ENCODE results near the gene EBF3.
A peak's percentile ranks its signal among the peaks of the same experiment; 100 is the strongest.

EBF3 gene

GRCh38 chr10:129967579-129968019, 3.5 kb upstream of the EBF3 start:
- Mint-ChIP-seq H3K36me3 (no peaks in the 10 kb centered on the region), H3K9me3 (peaks cover under 1% of the 10 kb centered on the region), H3K4me3 (no peak overlapping the region), H3K27me3 (peaks cover 12% of the 10 kb centered on the region), H3K4me1 (peaks cover 8% of the 10 kb centered on the region), H3K27ac (no peak overlapping the region)
- no peak for DNase-seq (ENCODE audit: low spot score in 2 of 2)
- no peak for ATAC-seq (ENCODE audit: low read depth)

- peaks cover 14% of the 10 kb centered on the region for H3K27me3 Mint-ChIP-seq
- H3K4me1 Mint-ChIP-seq: peaks cover 9% of the 10 kb centered on the region
- ATAC-seq (ENCODE audit: low read depth) (no peak), DNase-seq (ENCODE audit: low spot score in 2 of 2) (no peak)
- no peak overlapping the region for H3K27ac Mint-ChIP-seq
- peaks cover 2% of the 10 kb centered on the region for H3K9me3 Mint-ChIP-seq
- H3K4me3 Mint-ChIP-seq: no peak overlapping the region
- no peaks in the 10 kb centered on the region for H3K36me3 Mint-ChIP-seq
These were observed 3.0 kb upstream of the EBF3 start for GRCh38 chr10:129966889-129967578.

- DNase-seq (ENCODE audit: low spot score in 2 of 2) (no peak), ATAC-seq (ENCODE audit: low read depth) (no peak)
- H3K27ac Mint-ChIP-seq: no peak overlapping the region
- H3K4me1 Mint-ChIP-seq: peaks cover 6% of the 10 kb centered on the region
- H3K27me3 Mint-ChIP-seq: peaks cover 15% of the 10 kb centered on the region
- no peaks in the 10 kb centered on the region for H3K36me3 Mint-ChIP-seq
- peaks cover 2% of the 10 kb centered on the region for H3K9me3 Mint-ChIP-seq
- H3K4me3 Mint-ChIP-seq: no peak overlapping the region
These were observed 2.4 kb upstream of the EBF3 start for GRCh38 chr10:129966370-129966888.

GRCh38 chr10:129965959-129966358, 1.9 kb upstream of the EBF3 start:
- H3K9me3 Mint-ChIP-seq: peaks cover 2% of the 10 kb centered on the region
- no peak overlapping the region for H3K27ac Mint-ChIP-seq
- peaks cover 18% of the 10 kb centered on the region for H3K27me3 Mint-ChIP-seq
- peaks cover 6% of the 10 kb centered on the region for H3K4me1 Mint-ChIP-seq
- ATAC-seq (ENCODE audit: low read depth) (no peak), DNase-seq (ENCODE audit: low spot score in 2 of 2) (no peak)
- H3K36me3 Mint-ChIP-seq: no peaks in the 10 kb centered on the region
- H3K4me3 Mint-ChIP-seq: no peak overlapping the region

GRCh38 chr10:129965425-129965808, 1.3 kb upstream of the EBF3 start:
- Mint-ChIP-seq H3K9me3 (peaks cover 2% of the 10 kb centered on the region), H3K36me3 (no peaks in the 10 kb centered on the region), H3K4me3 (no peak overlapping the region), H3K27ac (no peak overlapping the region), H3K4me1 (peaks cover 6% of the 10 kb centered on the region), H3K27me3 (peaks cover 16% of the 10 kb centered on the region)
- ATAC-seq (ENCODE audit: low read depth) (no peak), DNase-seq (ENCODE audit: low spot score in 2 of 2) (no peak)

- Mint-ChIP-seq H3K4me3 (peak overlapping the region; percentile 32), H3K27ac (no peak overlapping the region), H3K27me3 (peaks cover 13% of the 10 kb centered on the region), H3K4me1 (peaks cover 6% of the 10 kb centered on the region), H3K36me3 (no peaks in the 10 kb centered on the region), H3K9me3 (peaks cover 2% of the 10 kb centered on the region)
- DNase-seq (ENCODE audit: low spot score in 2 of 2) (no peak), ATAC-seq (ENCODE audit: low read depth) (no peak)
These were observed 744 bp upstream of the EBF3 start for GRCh38 chr10:129964611-129965424.

GRCh38 chr10:129962872-129963640, 1.0 kb downstream of the EBF3 start:
- Mint-ChIP-seq H3K27ac (no peak overlapping the region), H3K4me3 (peak overlapping the region; percentile 78), H3K27me3 (peaks cover 15% of the 10 kb centered on the region), H3K36me3 (no peaks in the 10 kb centered on the region), H3K9me3 (peaks cover 2% of the 10 kb centered on the region), H3K4me1 (peaks cover 9% of the 10 kb centered on the region)
- DNase-seq (ENCODE audit: low spot score in 2 of 2) (no peak), ATAC-seq (ENCODE audit: low read depth) (no peak)

GRCh38 chr10:129962031-129962871, 1.8 kb downstream of the EBF3 start:
- H3K36me3 Mint-ChIP-seq: no peaks in the 10 kb centered on the region
- H3K27me3 Mint-ChIP-seq: peaks cover 17% of the 10 kb centered on the region
- no peak for DNase-seq (ENCODE audit: low spot score in 2 of 2)
- H3K4me3 Mint-ChIP-seq: peak overlapping the region; percentile 9
- H3K9me3 Mint-ChIP-seq: peaks cover 2% of the 10 kb centered on the region
- peaks cover 10% of the 10 kb centered on the region for H3K4me1 Mint-ChIP-seq
- no peak overlapping the region for H3K27ac Mint-ChIP-seq
- ATAC-seq (ENCODE audit: low read depth): no peak

- H3K36me3 Mint-ChIP-seq: no peaks in the 10 kb centered on the region
- peaks cover 10% of the 10 kb centered on the region for H3K4me1 Mint-ChIP-seq
- ATAC-seq (ENCODE audit: low read depth): no peak
- H3K4me3 Mint-ChIP-seq: no peak overlapping the region
- DNase-seq (ENCODE audit: low spot score in 2 of 2): no peak
- H3K9me3 Mint-ChIP-seq: peaks cover 2% of the 10 kb centered on the region
- H3K27ac Mint-ChIP-seq: no peak overlapping the region
- H3K27me3 Mint-ChIP-seq: peaks cover 18% of the 10 kb centered on the region
These were observed 2.8 kb downstream of the EBF3 start for GRCh38 chr10:129961157-129961701.

GRCh38 chr10:129960481-129961156, 3.5 kb downstream of the EBF3 start:
- peaks cover 10% of the 10 kb centered on the region for H3K4me1 Mint-ChIP-seq
- H3K27ac Mint-ChIP-seq: no peak overlapping the region
- no peak overlapping the region for H3K4me3 Mint-ChIP-seq
- ATAC-seq (ENCODE audit: low read depth) (no peak), DNase-seq (ENCODE audit: low spot score in 2 of 2) (no peak)
- H3K9me3 Mint-ChIP-seq: peaks cover 2% of the 10 kb centered on the region
- peaks cover 18% of the 10 kb centered on the region for H3K27me3 Mint-ChIP-seq
- no peaks in the 10 kb centered on the region for H3K36me3 Mint-ChIP-seq

- no peak for DNase-seq (ENCODE audit: low spot score in 2 of 2)
- H3K36me3 Mint-ChIP-seq: no peaks in the 10 kb centered on the region
- H3K27me3 Mint-ChIP-seq: peaks cover 19% of the 10 kb centered on the region
- no peak for ATAC-seq (ENCODE audit: low read depth)
- peaks cover 10% of the 10 kb centered on the region for H3K4me1 Mint-ChIP-seq
- H3K4me3 Mint-ChIP-seq: no peak overlapping the region
- H3K9me3 Mint-ChIP-seq: peaks cover 2% of the 10 kb centered on the region
- H3K27ac Mint-ChIP-seq: no peak overlapping the region
These were observed 4.3 kb downstream of the EBF3 start for GRCh38 chr10:129959544-129960480.

Measured in memory B cell (primary cell).